Peyer's patch (tissue), 4 donors: ENCODE data around the gene UBL4B. TPM values are rescaled to one million over a fixed set of nuclear protein-coding genes. Genes with fewer than 3 reads are reported as not detected.
A peak's percentile ranks its signal among the peaks of the same experiment; 100 is the strongest.

Experiments used
- DNase-seq, 3 donors: peaks; one replicate each; pipeline ENCODE4 v3.0.0-alpha.2; 2017 to 2019
- H3K27ac ChIP-seq, 4 donors: fragments of 200-600 bp; sonication (generic); one replicate each; pipeline ENCODE4 v1.5.1; 2016 to 2019
- H3K27me3 ChIP-seq, 2 donors: fragments of 200-600 bp; sonication (generic); one replicate each; pipeline ENCODE4 v1.5.1; 2019
- H3K36me3 ChIP-seq, 3 donors: fragments of 200-600 bp; sonication (generic); one replicate each; pipeline ENCODE4 v1.5.1; 2016 to 2019
- H3K4me1 ChIP-seq, 4 donors: fragments of 200-600 bp; sonication (generic); one replicate each; pipeline ENCODE4 v1.5.1; 2016 to 2019
- H3K4me3 ChIP-seq, 4 donors: fragments of 200-600 bp; sonication (generic); 1 replicate in 3 of 4; 2 replicates in 1 of 4; pipeline ENCODE4 v1.5.1; 2016 to 2019; ENCODE audit warnings: mild to moderate bottlenecking in 1 of 4
- H3K9me3 ChIP-seq, 4 donors: fragments of 200-600 bp; sonication (generic); one replicate each; pipeline ENCODE4 v1.5.1; 2016 to 2019; ENCODE audit warnings: mild to moderate bottlenecking in 1 of 4
- POLR2A ChIP-seq, 2 donors: fragments of 450-650 bp; IDR thresholded peaks; one replicate each; pipeline ENCODE4 v1.5.1; 2017; ENCODE audit warnings: antibody characterized with exemption in 2 of 2, mild to moderate bottlenecking in 2 of 2, moderate library complexity in 2 of 2
- total RNA-seq, 4 donors: library from RNA; depleted of rRNA; stranded (reverse); fragments of >200 nt; gene quantifications; one replicate each; pipeline ENCODE4 v1.1.0, GENCODE V29; 2016
- TF ChIP-seq, protein P1 (sequence below), 6 experiments: fragments of 450-650 bp in 4 of 6; fragments of 200-600 bp in 2 of 6; sonication (generic) in 1 of 6; IDR thresholded peaks; one replicate each; pipeline ENCODE4 v1.5.1; 2017 to 2019; ENCODE audit warnings: antibody characterized with exemption in 6 of 6, mild to moderate bottlenecking in 3 of 6, moderate library complexity in 1 of 6

The UBL4B gene
- total RNA-seq, 4 donors from 2014 or later: not detected

DNA sequence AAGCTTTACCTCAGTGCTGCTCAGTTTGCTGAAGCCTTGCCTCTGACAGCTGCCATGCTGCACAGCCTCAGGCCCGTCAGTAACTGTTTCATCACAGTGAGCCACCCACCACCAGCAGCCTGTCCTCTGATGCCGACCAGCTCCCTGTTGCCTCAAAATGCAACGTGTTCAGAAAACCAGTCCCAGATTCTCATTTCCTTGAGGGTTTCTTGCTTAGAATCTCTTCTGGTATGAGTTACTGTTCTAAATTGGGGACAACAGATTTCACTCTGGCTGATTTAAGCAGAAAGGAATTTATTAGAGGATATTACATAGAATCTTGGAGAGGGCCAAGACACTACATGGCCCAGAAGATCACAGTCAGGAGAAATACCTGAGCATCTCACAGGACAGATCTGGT lies 11.0 kb downstream of the UBL4B start:
- TF ChIP-seq POLR2A (IDR thresholded peaks at IDR 0.05): no peak
- TF ChIP-seq, protein P1, sequence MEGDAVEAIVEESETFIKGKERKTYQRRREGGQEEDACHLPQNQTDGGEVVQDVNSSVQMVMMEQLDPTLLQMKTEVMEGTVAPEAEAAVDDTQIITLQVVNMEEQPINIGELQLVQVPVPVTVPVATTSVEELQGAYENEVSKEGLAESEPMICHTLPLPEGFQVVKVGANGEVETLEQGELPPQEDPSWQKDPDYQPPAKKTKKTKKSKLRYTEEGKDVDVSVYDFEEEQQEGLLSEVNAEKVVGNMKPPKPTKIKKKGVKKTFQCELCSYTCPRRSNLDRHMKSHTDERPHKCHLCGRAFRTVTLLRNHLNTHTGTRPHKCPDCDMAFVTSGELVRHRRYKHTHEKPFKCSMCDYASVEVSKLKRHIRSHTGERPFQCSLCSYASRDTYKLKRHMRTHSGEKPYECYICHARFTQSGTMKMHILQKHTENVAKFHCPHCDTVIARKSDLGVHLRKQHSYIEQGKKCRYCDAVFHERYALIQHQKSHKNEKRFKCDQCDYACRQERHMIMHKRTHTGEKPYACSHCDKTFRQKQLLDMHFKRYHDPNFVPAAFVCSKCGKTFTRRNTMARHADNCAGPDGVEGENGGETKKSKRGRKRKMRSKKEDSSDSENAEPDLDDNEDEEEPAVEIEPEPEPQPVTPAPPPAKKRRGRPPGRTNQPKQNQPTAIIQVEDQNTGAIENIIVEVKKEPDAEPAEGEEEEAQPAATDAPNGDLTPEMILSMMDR (IDR thresholded peaks at IDR 0.05): no peak
- no peaks in the 10 kb centered on the region for H3K36me3 ChIP-seq
- no peak for DNase-seq

DNA sequence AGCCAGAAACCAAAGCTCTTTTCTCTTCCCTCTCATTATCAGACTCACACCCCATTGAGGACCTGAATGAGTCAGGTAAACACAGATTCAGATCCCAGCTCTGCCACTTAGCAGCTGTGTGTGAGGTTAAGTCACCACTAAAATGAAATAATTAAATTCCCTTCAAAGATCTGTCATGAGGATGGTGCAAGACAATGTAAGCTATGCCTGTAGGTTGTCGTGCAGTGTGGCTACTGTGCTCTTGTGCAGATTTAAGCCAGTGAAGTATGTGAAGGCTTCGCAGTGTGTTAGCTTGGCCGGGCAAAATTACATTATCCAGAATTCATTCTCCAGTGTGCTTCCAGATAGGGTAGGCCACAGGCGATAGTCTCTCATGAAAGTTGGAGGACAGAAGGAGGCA lies 13.6 kb downstream of the UBL4B start:
- Histone ChIP-seq H3K4me3 (no peak overlapping the region), H3K9me3 (peaks cover 0 to 3% (median 0%) of the 10 kb centered on the region in 4 donors), H3K36me3 (no peaks in the 10 kb centered on the region), H3K27me3 (peaks cover 0 to 9% of the 10 kb centered on the region in 2 donors), H3K4me1 (peaks cover 0 to 7% (median 0%) of the 10 kb centered on the region in 4 donors), H3K27ac (no peak overlapping the region)
- TF ChIP-seq POLR2A (IDR thresholded peaks at IDR 0.05): no peak
- TF ChIP-seq, protein P1 (IDR thresholded peaks at IDR 0.05): no peak
- no peak for DNase-seq

More for the DNA sequence above, 11.0 kb downstream of the UBL4B start:
- H3K27me3 ChIP-seq: no peaks in the 10 kb centered on the region
- no peak overlapping the region for H3K4me3 ChIP-seq
- no peaks in the 10 kb centered on the region for H3K4me1 ChIP-seq
- H3K27ac ChIP-seq: no peak overlapping the region
- H3K9me3 ChIP-seq: peaks cover 0 to 3% (median 0%) of the 10 kb centered on the region in 4 donors

DNA sequence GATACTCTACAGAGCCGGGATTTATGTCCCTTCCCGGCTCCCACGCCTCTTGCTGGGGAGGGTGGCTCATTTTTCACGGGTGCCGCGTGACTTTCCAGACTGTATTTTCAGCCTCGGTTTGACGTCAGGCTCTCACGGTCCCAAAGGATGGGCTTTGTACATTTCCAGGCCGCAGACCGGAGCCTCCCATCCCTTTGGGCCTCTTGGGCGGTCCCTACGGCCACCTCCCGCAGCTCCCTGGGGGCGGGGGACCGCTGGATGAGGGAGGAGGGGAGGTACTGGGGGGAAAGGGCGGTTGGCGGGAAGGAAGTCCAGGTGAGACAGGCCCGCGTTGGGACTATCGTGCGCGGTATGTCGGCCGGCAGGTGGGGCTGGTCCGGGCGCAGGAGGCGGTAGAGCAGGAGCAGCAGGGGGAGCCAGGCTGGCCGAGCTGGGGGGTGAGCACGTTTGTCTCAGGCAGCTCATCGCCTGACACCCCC lies 17.9 kb downstream of the UBL4B start:
- DNase-seq: no peak
- TF ChIP-seq, protein P1 (IDR thresholded peaks at IDR 0.05): no peak
- no peak for TF ChIP-seq POLR2A (IDR thresholded peaks at IDR 0.05)
- H3K4me1 ChIP-seq: peaks cover 0 to 7% (median 0%) of the 10 kb centered on the region in 4 donors
- H3K36me3 ChIP-seq: no peaks in the 10 kb centered on the region
- H3K9me3 ChIP-seq: no peaks in the 10 kb centered on the region
- H3K27ac ChIP-seq: no peak overlapping the region
- peaks cover 0 to 9% of the 10 kb centered on the region in 2 donors for H3K27me3 ChIP-seq
- peak overlapping the region in 1 of 4 donors; percentile 10 for H3K4me3 ChIP-seq

DNA sequence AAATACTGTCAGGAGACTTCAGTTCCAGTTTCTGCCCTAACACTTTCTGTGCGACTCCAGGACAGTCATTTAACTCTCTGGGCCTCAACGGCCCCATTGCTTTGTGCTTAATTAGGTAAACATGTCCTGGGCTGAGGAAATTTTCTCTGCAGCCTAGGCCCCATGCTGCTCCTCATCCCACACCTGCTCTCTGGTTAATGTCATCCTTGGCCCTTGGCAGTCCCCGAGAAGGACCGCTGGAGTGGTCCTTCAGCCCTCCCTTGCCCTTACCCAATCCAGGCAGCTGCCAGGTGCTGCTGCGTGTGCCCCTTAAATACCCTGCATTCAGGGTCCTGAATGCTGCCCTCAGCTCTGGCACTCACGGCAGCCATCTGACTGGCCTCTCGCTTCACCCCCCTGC lies 18.7 kb downstream of the UBL4B start:
- no peaks in the 10 kb centered on the region for H3K36me3 ChIP-seq
- H3K9me3 ChIP-seq: no peaks in the 10 kb centered on the region
- peaks cover 0 to 9% of the 10 kb centered on the region in 2 donors for H3K27me3 ChIP-seq
- H3K4me1 ChIP-seq: peaks cover 0 to 7% (median 0%) of the 10 kb centered on the region in 4 donors
- TF ChIP-seq POLR2A (IDR thresholded peaks at IDR 0.05): no peak
- TF ChIP-seq, protein P1 (IDR thresholded peaks at IDR 0.05): no peak
- H3K27ac ChIP-seq: no peak overlapping the region
- no peak overlapping the region for H3K4me3 ChIP-seq
- DNase-seq: no peak

DNA sequence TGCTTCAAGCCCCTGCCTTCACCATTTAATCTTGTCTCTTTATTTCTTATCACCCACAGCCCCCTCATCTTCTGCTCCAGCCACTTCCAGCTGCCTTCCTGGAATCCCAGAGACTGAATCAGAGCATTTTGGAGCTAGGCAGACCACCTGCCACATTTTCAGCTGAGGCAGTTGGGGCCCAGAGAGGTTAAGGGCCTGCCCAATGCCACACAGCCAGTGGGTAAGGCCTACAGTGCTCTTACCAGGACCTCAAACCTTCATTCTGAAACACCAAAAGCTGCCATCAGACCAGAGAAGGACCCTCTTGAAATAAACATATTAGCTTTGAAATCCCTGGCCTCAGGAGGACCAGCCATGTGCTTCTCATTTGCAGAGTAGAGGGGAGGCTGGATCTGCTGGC lies 20.4 kb downstream of the UBL4B start:
- DNase-seq: no peak
- H3K4me1 ChIP-seq: peaks cover 0 to 7% (median 0%) of the 10 kb centered on the region in 4 donors
- no peaks in the 10 kb centered on the region for H3K9me3 ChIP-seq
- peaks cover 0 to 9% of the 10 kb centered on the region in 2 donors for H3K27me3 ChIP-seq
- TF ChIP-seq POLR2A (IDR thresholded peaks at IDR 0.05): no peak
- TF ChIP-seq, protein P1 (IDR thresholded peaks at IDR 0.05): no peak
- H3K36me3 ChIP-seq: no peaks in the 10 kb centered on the region
- no peak overlapping the region for H3K4me3 ChIP-seq
- no peak overlapping the region for H3K27ac ChIP-seq

DNA sequence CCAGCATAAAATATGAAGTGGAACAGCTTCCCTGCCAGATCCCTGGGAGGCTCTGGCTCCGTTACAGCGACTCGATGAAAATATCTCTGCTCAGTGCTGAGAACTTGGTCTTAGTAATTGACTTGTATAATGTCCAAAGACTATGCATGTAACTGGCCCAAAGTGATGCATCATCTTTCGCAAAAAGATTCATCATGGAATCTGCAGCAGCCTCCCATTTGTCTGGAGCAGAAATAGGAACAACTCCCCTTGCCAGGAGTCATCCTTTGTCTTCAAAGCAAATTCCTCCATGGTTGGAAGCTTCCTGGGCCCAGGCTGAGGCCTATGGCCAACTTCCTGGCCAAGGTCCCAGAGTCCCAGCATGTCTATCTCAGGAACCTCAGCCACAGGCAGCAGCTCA lies 21.2 kb downstream of the UBL4B start:
- Histone ChIP-seq H3K27ac (no peak overlapping the region), H3K36me3 (no peaks in the 10 kb centered on the region), H3K4me1 (peaks cover 0 to 7% (median 0%) of the 10 kb centered on the region in 4 donors), H3K9me3 (no peaks in the 10 kb centered on the region), H3K4me3 (no peak overlapping the region), H3K27me3 (peaks cover 0 to 9% of the 10 kb centered on the region in 2 donors)
- no peak for DNase-seq
- no peak for TF ChIP-seq POLR2A (IDR thresholded peaks at IDR 0.05)
- TF ChIP-seq, protein P1 (IDR thresholded peaks at IDR 0.05): no peak
